Hepatic stellate cell (primary cell): ENCODE results near the gene PFKP.
"Not testable (repeated sequence)": the region's sequence is repeated elsewhere in the genome, so short reads cannot be mapped to it uniquely, and the experiment has no call there.

Experiments used
- DNase-seq: peaks from one replicate; pipeline ENCODE4 v3.0.0; 2011; ENCODE audit warnings: low spot score

The PFKP gene

GRCh38 chr10:3047596-3047995, 19.8 kb upstream of the PFKP start:
- no peak for DNase-seq

DNA sequence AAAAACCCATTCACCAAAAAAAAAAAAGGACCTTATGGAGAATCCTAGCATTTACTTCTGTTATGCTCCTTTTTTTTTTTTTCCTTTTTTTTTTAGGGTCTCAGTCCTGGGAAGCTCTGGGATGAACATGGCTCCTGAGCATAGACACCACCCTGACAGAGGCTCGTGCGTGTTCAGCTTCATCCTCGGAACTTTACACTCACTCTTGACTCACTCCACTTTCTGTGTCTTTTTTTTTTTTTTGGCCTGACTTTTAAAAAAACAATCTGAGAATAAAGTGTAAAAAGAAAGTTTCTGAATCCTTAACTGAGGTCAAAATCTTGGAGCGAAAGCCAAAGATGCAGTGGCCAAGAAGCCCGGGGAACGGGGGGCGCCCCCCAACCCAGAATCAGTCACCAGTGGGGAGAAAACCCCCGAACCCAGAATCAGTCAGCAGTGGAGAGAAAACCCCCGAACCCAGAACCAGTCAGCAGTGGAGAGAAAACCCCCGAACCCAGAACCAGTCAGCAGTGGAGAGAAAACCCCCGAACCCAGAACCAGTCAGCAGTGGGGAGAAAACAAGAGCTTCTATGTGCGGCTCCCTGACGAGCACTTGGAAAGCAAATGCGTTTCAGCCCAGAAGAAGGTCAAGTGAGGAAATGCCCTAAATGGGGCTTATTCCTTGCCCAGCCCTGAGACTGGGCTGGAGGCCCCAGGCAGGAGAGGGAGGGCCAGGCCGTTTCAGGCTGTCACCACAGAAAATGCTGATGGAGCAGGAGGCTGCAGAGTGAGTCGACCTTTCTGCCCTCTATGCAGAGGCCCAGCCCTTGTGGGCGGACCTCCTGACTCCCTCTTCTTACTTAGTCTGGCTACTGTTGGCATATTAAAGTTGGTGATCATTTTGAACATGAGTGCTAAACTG, 19.0 kb upstream of the PFKP start:
- peak; percentile 66 for DNase-seq

- no peak for DNase-seq
Measured at GRCh38 chr10:3051692-3052091, 15.7 kb upstream of the PFKP start.

DNA sequence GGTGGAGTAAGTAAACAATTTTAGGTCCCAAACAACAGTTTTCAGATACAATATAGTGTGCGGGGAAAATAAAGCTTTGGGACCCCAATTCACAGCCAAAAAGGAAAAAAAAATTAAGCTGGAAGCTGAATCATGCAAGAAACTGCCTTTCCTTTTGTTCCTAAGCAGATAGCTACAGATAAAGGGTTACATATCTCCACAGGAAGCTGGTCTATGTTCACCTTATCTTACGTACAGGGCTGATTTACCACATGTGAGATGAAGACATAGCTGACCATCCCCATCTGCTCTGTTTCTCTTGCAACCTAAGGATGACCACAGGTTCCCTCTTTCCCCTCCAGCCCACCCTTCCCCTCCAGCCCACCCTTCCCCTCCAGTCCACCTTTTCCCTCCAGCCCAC, 14.2 kb upstream of the PFKP start:
- no peak for DNase-seq

DNA sequence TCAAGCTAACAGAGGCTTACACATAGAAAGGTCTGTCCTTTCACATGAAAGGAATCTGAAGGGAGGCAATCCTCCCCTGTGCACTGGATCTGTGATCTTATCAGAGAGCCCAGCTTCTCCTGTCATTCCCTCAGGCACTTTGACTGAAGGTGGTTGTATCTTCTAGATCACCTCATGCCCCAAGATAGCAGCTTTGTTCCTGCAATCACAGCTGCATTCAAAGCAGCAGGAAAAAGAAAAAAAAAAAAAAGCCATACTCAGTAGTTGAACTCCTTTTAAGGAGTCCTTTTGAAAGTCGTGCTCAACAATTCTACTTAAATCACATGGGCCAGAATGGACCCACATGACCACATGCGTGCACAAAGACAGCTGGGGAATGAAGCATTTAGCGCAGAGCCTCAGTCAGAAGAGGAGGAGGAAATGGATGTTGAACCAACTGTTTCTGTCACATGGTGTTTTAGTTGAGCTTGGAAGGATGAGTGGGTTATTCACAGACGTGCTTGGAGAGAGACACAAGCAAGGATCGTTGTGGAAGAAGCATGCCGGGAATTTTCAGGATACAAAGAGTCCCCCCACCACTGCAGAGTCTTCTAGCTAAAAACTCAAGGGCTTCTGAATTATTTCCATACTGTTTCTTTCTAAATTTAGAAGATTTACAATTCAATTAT, 13.0 kb upstream of the PFKP start:
- no peak for DNase-seq

DNA sequence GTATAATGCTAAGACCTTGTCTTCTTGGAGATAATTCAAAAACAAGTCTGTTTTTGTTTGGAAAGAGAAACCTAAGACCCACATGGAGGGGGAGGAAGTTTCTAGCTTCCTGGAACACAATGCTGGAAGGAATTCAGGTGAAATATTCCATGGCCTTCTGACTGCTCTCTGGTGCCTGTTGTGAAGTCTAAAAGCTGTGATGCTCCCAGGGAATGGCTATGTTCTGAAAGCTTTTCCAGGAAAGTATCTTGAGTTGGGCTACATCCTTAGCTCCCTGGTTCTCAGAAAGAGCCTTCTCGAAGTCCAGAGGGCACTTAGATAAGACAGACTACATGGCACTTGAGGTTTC, 12.5 kb upstream of the PFKP start:
- DNase-seq, result no peak

DNA sequence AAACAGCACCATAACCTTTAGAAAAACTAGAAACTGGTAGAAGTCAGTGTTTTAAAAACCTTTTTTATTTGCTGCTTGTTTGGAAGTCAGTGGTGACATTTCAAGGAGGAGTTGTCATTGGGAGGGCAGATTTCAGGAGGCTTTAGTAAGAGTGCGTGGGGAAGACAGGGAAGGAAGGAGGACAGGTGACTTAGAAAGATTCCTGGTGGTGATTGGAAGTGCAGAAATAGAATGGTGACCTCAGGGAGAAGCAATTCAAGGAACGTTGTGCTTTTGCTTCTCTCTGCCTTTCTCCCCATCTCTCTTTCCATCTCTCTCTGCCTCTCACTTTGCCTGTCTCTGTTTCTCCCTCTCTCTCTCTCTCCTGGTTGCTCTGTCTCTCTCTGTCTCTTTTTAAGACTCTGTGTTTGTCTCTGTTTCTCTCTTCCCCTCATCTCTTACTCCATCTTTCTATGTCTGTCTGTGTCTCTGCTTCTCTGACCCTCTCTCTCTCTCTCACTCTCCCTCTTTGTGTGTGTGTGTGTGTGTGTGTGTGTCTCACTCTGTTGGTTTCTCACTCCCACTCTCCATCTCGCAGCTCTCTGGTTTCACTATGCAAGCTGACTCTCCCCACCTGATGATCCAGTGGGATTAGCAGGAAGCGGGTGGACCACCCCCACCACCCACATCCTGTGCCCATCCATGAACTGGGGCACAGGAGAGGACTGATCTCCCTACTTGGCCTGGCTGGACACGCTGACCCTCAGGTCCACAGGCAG, 10.9 kb upstream of the PFKP start:
- DNase-seq, result no peak

DNA sequence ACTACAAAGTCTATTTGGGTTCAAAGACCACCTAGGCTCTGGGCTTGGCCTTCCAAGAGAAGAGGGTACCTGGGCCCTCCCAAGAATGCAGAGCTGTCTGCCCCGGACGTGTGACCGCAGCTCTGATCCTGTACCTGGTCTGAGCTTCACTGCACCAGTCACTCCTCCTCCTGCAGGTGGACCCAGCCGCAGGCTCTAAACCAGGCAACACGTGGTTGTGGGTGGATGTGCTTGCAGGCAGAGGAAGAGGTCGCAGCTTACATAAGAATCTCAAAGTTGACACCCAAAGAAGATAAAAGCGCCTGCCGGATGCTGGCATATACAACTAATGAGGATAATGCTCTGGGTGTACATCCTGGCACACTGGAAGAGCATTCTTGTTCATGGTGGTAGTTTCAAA, 9.4 kb upstream of the PFKP start:
- DNase-seq, result no peak

DNA sequence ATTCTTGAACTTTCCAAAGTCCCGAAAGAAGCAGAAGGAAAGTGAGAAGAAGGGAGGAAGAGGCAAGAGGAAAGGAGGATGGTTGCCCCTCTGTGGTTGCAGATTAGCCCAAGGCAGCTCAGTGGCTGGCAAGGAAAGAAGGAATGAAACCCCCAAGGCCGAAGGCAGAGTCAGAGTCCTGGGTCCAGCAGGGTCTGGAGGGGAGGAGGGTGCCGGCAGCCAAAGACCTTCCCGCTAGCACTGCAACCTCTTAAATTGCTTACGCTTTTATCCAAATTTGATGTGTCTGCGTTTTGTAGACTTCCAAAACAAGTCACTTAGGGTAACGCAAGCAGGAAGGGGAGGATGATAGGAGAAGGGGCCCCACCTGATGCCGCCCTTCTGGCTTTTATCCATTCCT, 7.4 kb upstream of the PFKP start:
- no peak for DNase-seq

DNA sequence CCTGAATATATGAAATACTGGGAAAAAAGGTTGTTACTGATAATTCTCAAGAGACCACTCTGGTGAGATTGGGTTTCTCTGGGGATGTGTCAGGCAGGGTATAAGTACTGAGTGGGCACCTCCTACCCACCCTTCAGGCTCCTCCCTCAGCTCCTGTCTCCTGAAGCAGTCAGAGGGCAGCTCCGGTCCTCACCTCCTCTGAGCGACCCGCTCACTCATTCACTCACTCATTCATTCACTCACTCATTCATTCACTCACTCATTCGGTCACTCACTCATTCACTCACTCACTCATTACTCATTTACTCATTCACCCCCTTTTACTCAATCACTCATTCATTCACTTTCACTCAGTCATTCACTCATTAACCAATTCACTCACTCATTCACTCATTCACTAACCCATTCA, 6.9 kb upstream of the PFKP start:
- no peak for DNase-seq

DNA sequence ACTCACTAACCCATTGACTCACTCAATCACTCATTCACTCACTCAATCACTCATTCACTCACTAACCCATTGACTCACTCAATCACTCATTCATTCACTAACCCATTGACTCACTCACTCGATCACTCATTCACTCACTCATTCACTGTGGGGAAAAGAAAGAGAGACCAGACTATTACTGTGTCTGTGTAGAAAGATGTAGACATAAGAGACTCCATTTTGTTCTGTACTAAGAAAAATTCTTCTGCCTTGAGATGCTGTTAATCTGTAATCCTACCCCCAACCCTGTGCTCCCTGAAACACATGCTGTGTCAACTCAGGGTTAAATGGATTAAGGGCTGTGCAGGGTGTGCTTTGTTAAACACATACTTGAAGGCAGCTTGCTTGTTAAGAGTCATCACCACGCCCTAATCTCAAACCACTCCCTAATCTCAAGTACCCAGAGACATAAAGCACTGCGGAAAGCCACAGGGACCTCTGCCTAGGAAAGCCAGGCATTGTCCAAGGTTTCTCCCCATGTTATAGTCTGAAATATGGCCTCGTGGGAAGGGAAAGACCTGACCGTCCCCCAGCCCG, 5.9 kb upstream of the PFKP start:
- not testable (repeated sequence) for DNase-seq

GRCh38 chr10:3062502-3063186, 4.7 kb upstream of the PFKP start:
- no peak for DNase-seq

DNA sequence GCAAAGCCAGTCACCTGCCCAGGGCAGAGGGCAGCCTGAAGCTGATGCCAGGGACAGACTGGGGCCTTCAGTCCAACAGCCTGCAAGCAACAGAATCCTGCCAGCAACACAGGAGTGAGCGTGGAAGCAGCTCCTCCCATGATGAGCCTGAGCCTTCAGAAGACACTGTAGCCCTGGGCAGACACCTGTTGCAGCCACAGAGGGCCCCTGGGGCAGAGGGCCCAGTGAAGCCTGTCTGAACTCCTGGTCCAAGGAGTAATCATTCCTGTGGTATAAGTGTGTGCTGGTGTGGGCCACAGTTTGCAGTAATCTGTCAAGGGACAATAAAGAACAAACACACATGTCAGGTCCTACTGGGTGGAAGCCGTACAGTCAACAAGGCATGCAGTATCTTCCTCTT, 2.9 kb upstream of the PFKP start:
- no peak for DNase-seq

- no peak for DNase-seq
Measured at GRCh38 chr10:3065622-3066021, 1.7 kb upstream of the PFKP start.

GRCh38 chr10:3066317-3067117, 831 bp upstream of the PFKP start:
- DNase-seq, result no peak

DNA sequence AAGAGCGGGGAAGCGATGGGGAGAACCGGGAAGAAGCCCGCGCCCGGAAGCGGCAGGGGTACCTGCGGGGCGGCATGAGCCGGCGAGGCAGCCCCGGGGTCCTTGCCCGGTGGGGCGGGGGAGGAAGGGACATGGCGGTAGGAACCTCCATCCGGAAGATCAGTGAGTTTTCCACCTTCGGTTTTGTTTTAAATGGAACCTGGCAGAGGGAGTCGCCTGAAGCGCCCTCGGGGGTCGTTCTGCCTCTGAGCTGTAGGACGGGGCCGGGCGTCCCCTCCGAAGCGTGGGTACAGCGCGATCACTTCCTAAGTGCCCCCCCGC, 471 bp downstream of the PFKP start:
- no peak for DNase-seq

- peak; percentile 80 for DNase-seq
Measured at GRCh38 chr10:3068201-3068967, 1.0 kb downstream of the PFKP start.

DNA sequence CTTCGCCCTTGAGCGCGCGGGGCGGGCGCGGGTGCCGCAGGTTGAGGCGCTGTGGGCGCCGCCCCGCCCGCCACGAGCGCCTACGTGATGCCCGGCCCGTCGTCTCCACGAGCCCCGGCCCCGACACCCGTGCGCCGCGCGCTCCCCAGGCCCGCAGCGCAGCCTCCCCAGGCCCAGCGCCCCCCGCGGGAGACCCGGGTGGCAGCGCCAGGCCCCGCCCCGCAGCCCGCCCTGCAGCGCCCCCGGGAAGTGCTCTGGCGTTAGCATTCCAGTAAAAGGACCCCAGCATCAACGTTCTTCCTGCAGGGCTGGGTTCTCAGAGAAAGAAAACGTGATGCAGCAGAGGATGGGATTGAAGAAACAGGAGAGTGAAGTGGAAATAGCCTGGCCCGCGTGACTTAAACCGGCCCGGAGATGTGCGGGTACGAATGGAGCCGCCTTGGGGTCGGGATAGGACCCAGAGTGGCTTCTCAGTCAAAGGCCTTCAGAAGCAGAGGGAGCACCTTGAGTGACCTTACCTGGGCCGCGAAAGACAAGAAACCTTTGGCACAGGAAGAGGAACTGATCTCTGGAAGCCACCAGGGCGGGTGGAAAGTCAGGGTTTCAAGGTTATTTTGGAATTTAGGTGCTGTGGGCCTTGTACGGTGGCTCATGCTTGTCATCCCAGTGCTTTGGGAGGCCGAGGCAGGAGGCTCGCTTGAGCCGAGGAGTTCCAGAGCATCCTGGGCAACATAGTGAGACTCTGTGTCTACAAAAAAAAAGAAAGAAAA, 1.8 kb downstream of the PFKP start:
- peak; percentile 48 for DNase-seq

DNA sequence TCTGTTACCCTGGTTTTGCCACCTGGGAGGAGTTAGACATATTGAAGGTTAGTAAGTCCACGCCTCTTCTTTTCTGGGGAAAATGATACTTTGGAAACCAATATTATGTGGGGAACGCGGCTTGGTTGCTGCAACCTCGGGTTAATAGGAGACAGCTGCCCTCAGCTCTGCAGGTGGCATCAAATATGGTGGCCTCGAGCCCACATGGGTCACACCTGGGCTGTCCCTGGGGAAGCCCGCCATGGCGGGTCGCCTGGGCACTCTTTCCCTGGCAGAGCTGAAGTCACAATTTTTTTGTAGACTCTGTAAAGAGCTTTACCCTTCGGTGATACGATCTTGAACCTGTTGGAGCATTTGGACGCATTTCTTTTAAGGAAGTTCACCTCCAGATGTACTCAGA, 2.5 kb downstream of the PFKP start:
- DNase-seq, result no peak
